GM23338 (cell line): ENCODE results near the gene RASSF4. TPM values are rescaled to one million over a fixed set of nuclear protein-coding genes. Genes with fewer than 3 reads are reported as not detected.

ENCODE experiments used
- ATAC-seq: fragments of 200-7000 bp; cut with Tn5 transposase; 3 replicates; pipeline ENCODE4 v1.9.1; 2020
- DNase-seq: peaks from one replicate; pipeline ENCODE4 v3.0.0-alpha.2; 2015; ENCODE audit warnings: low spot score
- H2AFZ ChIP-seq: fragments of 200-600 bp; sonication (generic); 2 replicates; pipeline ENCODE4 v1.8.0; 2016; ENCODE audit warnings: antibody characterized with exemption, mild to moderate bottlenecking, moderate library complexity
- H3F3A ChIP-seq: fragments of 200-600 bp; sonication (generic); replicated peaks from 2 replicates; pipeline ENCODE4 v1.8.0; 2017; ENCODE audit warnings: antibody characterized with exemption, mixed run types, low read depth
- H3K27ac ChIP-seq: fragments of 200-600 bp; sonication (generic); 2 replicates; pipeline ENCODE4 v1.6.1; 2016; ENCODE audit warnings: low read depth
- H3K27me3 ChIP-seq: fragments of 200-600 bp; sonication (generic); 2 replicates; pipeline ENCODE4 v1.8.0; 2016; ENCODE audit warnings: mild to moderate bottlenecking, mixed run types, moderate library complexity; ENCODE audit not compliant: insufficient read depth
- H3K36me3 ChIP-seq: fragments of 200-600 bp; sonication (generic); 2 replicates; pipeline ENCODE4 v1.8.0; 2016; ENCODE audit warnings: mild to moderate bottlenecking; ENCODE audit not compliant: insufficient read depth
- H3K4me1 ChIP-seq: fragments of 200-600 bp; sonication (generic); 2 replicates; pipeline ENCODE4 v1.8.0; 2016; ENCODE audit warnings: mild to moderate bottlenecking, moderate library complexity; ENCODE audit not compliant: insufficient read depth
- H3K4me2 ChIP-seq: fragments of 200-600 bp; sonication (generic); 2 replicates; pipeline ENCODE4 v1.7.1; 2017; ENCODE audit warnings: mixed run types
- H3K4me3 ChIP-seq: fragments of 200-600 bp; sonication (generic); 2 replicates; pipeline ENCODE4 v1.6.1; 2016; ENCODE audit warnings: mixed run types
- H3K79me2 ChIP-seq: fragments of 200-600 bp; sonication (generic); replicated peaks from 2 replicates; pipeline ENCODE4 v1.8.0; 2017; ENCODE audit warnings: mild to moderate bottlenecking; ENCODE audit not compliant: insufficient read depth
- H3K9me2 ChIP-seq: fragments of 200-600 bp; sonication (generic); 2 replicates; pipeline ENCODE4 v1.8.0; 2017; ENCODE audit not compliant: insufficient read depth
- H4K20me1 ChIP-seq: fragments of 200-600 bp; sonication (generic); replicated peaks from 2 replicates; pipeline ENCODE4 v1.8.0; 2017; ENCODE audit warnings: mild to moderate bottlenecking; ENCODE audit not compliant: insufficient read depth
- H3K27ac Mint-ChIP-seq: 2 replicates; pipeline ENCODE4 v1.8.0; 2020; ENCODE audit warnings: inconsistent platforms, mild to moderate bottlenecking, moderate library complexity, mixed read lengths
- H3K27me3 Mint-ChIP-seq: 3 replicates; pipeline ENCODE4 v1.8.0; 2022; ENCODE audit warnings: low read depth, mild to moderate bottlenecking, moderate library complexity, mixed read lengths, inconsistent platforms; ENCODE audit not compliant: insufficient read depth, poor library complexity
- H3K36me3 Mint-ChIP-seq: 3 replicates; pipeline ENCODE4 v1.8.0; 2021; ENCODE audit warnings: low read depth, mild to moderate bottlenecking, inconsistent platforms, moderate library complexity, mixed read lengths
- H3K4me1 Mint-ChIP-seq: 3 replicates; pipeline ENCODE4 v1.8.0; 2020; ENCODE audit warnings: mild to moderate bottlenecking, inconsistent platforms, mixed read lengths
- H3K4me3 Mint-ChIP-seq: 3 replicates; pipeline ENCODE4 v1.8.0; 2021; ENCODE audit warnings: moderate library complexity, mild to moderate bottlenecking, inconsistent platforms, mixed read lengths
- H3K9me3 Mint-ChIP-seq: 3 replicates; pipeline ENCODE4 v1.8.0; 2020; ENCODE audit warnings: moderate library complexity, mild to moderate bottlenecking, inconsistent platforms, mixed read lengths
- CREB1 ChIP-seq: fragments of 250-450 bp; sonication (Bioruptor Pico); IDR thresholded peaks from 2 replicates; pipeline ENCODE4 v1.5.0; 2020; ENCODE audit warnings: low read depth, mild to moderate bottlenecking, moderate library complexity
- EZH2 ChIP-seq: fragments of 200-600 bp; sonication (generic); IDR thresholded peaks from one replicate; pipeline ENCODE4 v1.8.0; 2017; ENCODE audit warnings: antibody characterized with exemption, mild to moderate bottlenecking, low read depth; ENCODE audit not compliant: unreplicated experiment
- EZH2phosphoT487 ChIP-seq: fragments of 200-600 bp; sonication (generic); IDR thresholded peaks from one replicate; pipeline ENCODE4 v1.8.1; 2018; ENCODE audit warnings: antibody characterized with exemption; ENCODE audit not compliant: unreplicated experiment
- JUNB ChIP-seq: IDR thresholded peaks from one replicate; pipeline ENCODE4 v1.6.1; 2016; ENCODE audit warnings: antibody characterized with exemption; ENCODE audit not compliant: unreplicated experiment
- NANOG ChIP-seq: IDR thresholded peaks from 2 replicates; pipeline ENCODE4 v1.6.1; 2016; ENCODE audit warnings: antibody characterized with exemption, borderline replicate concordance
- POLR2AphosphoS5 ChIP-seq: IDR thresholded peaks from 2 replicates; pipeline ENCODE4 v1.6.1; 2016; ENCODE audit warnings: antibody characterized with exemption, low read depth
- STAT1 ChIP-seq: IDR thresholded peaks from one replicate; pipeline ENCODE4 v1.6.1; 2016; ENCODE audit warnings: antibody characterized with exemption; ENCODE audit not compliant: unreplicated experiment
- ZNF114 ChIP-seq: fragments of 250-450 bp; sonication (Bioruptor Pico); IDR thresholded peaks from 2 replicates; pipeline ENCODE4 v1.5.0; 2020; ENCODE audit warnings: mild to moderate bottlenecking, moderate library complexity
- ZNF331 ChIP-seq: fragments of 250-450 bp; sonication (Bioruptor Pico); IDR thresholded peaks from 2 replicates; pipeline ENCODE4 v1.5.0; 2020; ENCODE audit warnings: low read depth, mild to moderate bottlenecking, moderate library complexity
- polyA plus RNA-seq: library from polyadenylated mRNA; unstranded; fragments of >200 nt; fragmentation: Nextera tagmentation; extraction: Ambion mirVana; gene quantifications from 2 replicates; pipeline ENCODE4 v1.2.1, GENCODE V29; 2016
- total RNA-seq: library from RNA; depleted of rRNA; stranded (reverse); fragments of >200 nt; shearing (Covaris generic); gene quantifications from 2 replicates; pipeline ENCODE4 v1.2.3, GENCODE V29; 2014
- TF ChIP-seq, protein P1 (sequence below): IDR thresholded peaks from 2 replicates; pipeline ENCODE4 v1.6.1; 2016; ENCODE audit warnings: antibody characterized with exemption
- TF ChIP-seq, protein P2 (sequence below): IDR thresholded peaks from one replicate; pipeline ENCODE4 v1.6.1; 2018; ENCODE audit warnings: antibody characterized with exemption; ENCODE audit not compliant: unreplicated experiment
- TF ChIP-seq, protein P3 (sequence below): fragments of 250-450 bp; sonication (Bioruptor Pico); IDR thresholded peaks from 2 replicates; pipeline ENCODE4 v1.5.0; 2020; ENCODE audit warnings: mild to moderate bottlenecking, moderate library complexity
- TF ChIP-seq, protein P4 (sequence below), 2 experiments: fragments of 200-600 bp in 1 of 2; sonication (generic) in 1 of 2; conservative IDR thresholded peaks; 2 replicates each; pipeline versions ENCODE4 v1.5.1 to v1.6.1; 2016 to 2017; ENCODE audit warnings: antibody characterized with exemption in 2 of 2, low read depth in 2 of 2, mild to moderate bottlenecking in 2 of 2, moderate library complexity in 1 of 2

RASSF4 gene
- total and polyA plus RNA-seq, 2 experiments from 2014 or later: 12.4 to 13.6 TPM

DNA sequence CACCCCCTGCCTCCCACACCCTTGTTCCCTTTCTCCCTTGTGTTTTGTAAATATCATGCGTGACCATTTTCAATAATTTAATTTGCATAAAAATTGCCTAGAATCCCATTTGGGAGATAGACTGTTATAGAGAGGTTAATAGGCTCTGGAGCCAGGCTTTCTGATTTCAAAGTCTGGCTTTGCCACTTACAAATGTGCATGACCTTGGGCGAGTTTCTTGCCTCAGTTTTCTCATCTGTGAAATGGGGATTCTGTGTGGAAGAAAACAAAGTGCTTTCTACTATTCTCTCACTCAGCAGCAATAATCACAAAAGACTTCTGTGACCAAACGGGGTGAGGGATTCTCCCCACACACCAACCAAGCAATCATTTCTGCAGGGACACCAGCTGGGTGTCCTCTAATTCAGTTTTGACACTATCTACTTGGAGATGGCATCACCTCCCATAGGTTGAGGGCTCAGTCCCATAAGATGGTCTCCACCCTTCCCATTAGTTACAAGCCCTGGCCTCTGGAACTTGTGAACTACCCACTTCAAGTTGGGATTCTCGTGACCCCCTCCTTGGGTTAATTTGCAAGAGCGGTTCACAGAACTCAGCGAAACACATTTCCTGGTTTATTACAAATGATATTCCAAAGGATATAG lies 37.6 kb downstream of the RASSF4 start:
- ATAC-seq: no peak
- no peak overlapping the region for H3K4me2 ChIP-seq
- TF ChIP-seq CREB1 (CRISPR knock-in tag) (no peak), JUNB (no peak), EZH2 (no peak), ZNF114 (CRISPR knock-in tag) (no peak), ZNF331 (CRISPR knock-in tag) (no peak), NANOG (no peak), POLR2AphosphoS5 (no peak), STAT1 (no peak), EZH2phosphoT487 (no peak)
- TF ChIP-seq, protein P1, sequence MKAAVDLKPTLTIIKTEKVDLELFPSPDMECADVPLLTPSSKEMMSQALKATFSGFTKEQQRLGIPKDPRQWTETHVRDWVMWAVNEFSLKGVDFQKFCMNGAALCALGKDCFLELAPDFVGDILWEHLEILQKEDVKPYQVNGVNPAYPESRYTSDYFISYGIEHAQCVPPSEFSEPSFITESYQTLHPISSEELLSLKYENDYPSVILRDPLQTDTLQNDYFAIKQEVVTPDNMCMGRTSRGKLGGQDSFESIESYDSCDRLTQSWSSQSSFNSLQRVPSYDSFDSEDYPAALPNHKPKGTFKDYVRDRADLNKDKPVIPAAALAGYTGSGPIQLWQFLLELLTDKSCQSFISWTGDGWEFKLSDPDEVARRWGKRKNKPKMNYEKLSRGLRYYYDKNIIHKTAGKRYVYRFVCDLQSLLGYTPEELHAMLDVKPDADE: no peak
- TF ChIP-seq, protein P2, sequence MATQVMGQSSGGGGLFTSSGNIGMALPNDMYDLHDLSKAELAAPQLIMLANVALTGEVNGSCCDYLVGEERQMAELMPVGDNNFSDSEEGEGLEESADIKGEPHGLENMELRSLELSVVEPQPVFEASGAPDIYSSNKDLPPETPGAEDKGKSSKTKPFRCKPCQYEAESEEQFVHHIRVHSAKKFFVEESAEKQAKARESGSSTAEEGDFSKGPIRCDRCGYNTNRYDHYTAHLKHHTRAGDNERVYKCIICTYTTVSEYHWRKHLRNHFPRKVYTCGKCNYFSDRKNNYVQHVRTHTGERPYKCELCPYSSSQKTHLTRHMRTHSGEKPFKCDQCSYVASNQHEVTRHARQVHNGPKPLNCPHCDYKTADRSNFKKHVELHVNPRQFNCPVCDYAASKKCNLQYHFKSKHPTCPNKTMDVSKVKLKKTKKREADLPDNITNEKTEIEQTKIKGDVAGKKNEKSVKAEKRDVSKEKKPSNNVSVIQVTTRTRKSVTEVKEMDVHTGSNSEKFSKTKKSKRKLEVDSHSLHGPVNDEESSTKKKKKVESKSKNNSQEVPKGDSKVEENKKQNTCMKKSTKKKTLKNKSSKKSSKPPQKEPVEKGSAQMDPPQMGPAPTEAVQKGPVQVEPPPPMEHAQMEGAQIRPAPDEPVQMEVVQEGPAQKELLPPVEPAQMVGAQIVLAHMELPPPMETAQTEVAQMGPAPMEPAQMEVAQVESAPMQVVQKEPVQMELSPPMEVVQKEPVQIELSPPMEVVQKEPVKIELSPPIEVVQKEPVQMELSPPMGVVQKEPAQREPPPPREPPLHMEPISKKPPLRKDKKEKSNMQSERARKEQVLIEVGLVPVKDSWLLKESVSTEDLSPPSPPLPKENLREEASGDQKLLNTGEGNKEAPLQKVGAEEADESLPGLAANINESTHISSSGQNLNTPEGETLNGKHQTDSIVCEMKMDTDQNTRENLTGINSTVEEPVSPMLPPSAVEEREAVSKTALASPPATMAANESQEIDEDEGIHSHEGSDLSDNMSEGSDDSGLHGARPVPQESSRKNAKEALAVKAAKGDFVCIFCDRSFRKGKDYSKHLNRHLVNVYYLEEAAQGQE: no peak
- TF ChIP-seq, protein P3, sequence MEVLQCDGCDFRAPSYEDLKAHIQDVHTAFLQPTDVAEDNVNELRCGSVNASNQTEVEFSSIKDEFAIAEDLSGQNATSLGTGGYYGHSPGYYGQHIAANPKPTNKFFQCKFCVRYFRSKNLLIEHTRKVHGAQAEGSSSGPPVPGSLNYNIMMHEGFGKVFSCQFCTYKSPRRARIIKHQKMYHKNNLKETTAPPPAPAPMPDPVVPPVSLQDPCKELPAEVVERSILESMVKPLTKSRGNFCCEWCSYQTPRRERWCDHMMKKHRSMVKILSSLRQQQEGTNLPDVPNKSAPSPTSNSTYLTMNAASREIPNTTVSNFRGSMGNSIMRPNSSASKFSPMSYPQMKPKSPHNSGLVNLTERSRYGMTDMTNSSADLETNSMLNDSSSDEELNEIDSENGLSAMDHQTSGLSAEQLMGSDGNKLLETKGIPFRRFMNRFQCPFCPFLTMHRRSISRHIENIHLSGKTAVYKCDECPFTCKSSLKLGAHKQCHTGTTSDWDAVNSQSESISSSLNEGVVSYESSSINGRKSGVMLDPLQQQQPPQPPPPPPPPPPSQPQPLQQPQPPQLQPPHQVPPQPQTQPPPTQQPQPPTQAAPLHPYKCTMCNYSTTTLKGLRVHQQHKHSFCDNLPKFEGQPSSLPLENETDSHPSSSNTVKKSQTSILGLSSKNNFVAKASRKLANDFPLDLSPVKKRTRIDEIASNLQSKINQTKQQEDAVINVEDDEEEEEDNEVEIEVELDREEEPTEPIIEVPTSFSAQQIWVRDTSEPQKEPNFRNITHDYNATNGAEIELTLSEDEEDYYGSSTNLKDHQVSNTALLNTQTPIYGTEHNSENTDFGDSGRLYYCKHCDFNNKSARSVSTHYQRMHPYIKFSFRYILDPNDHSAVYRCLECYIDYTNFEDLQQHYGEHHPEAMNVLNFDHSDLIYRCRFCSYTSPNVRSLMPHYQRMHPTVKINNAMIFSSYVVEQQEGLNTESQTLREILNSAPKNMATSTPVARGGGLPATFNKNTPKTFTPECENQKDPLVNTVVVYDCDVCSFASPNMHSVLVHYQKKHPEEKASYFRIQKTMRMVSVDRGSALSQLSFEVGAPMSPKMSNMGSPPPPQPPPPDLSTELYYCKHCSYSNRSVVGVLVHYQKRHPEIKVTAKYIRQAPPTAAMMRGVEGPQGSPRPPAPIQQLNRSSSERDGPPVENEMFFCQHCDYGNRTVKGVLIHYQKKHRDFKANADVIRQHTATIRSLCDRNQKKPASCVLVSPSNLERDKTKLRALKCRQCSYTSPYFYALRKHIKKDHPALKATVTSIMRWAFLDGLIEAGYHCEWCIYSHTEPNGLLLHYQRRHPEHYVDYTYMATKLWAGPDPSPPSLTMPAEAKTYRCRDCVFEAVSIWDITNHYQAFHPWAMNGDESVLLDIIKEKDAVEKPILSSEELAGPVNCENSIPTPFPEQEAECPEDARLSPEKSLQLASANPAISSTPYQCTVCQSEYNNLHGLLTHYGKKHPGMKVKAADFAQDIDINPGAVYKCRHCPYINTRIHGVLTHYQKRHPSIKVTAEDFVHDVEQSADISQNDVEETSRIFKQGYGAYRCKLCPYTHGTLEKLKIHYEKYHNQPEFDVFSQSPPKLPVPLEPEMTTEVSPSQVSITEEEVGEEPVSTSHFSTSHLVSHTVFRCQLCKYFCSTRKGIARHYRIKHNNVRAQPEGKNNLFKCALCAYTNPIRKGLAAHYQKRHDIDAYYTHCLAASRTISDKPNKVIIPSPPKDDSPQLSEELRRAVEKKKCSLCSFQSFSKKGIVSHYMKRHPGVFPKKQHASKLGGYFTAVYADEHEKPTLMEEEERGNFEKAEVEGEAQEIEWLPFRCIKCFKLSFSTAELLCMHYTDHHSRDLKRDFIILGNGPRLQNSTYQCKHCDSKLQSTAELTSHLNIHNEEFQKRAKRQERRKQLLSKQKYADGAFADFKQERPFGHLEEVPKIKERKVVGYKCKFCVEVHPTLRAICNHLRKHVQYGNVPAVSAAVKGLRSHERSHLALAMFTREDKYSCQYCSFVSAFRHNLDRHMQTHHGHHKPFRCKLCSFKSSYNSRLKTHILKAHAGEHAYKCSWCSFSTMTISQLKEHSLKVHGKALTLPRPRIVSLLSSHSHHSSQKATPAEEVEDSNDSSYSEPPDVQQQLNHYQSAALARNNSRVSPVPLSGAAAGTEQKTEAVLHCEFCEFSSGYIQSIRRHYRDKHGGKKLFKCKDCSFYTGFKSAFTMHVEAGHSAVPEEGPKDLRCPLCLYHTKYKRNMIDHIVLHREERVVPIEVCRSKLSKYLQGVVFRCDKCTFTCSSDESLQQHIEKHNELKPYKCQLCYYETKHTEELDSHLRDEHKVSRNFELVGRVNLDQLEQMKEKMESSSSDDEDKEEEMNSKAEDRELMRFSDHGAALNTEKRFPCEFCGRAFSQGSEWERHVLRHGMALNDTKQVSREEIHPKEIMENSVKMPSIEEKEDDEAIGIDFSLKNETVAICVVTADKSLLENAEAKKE (CRISPR knock-in tag): no peak
- TF ChIP-seq, protein P4, sequence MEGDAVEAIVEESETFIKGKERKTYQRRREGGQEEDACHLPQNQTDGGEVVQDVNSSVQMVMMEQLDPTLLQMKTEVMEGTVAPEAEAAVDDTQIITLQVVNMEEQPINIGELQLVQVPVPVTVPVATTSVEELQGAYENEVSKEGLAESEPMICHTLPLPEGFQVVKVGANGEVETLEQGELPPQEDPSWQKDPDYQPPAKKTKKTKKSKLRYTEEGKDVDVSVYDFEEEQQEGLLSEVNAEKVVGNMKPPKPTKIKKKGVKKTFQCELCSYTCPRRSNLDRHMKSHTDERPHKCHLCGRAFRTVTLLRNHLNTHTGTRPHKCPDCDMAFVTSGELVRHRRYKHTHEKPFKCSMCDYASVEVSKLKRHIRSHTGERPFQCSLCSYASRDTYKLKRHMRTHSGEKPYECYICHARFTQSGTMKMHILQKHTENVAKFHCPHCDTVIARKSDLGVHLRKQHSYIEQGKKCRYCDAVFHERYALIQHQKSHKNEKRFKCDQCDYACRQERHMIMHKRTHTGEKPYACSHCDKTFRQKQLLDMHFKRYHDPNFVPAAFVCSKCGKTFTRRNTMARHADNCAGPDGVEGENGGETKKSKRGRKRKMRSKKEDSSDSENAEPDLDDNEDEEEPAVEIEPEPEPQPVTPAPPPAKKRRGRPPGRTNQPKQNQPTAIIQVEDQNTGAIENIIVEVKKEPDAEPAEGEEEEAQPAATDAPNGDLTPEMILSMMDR (conservative IDR thresholded peaks at IDR 0.05; ENCODE audit: low read depth in 2 of 2): no peak

More for the DNA sequence above, 37.6 kb downstream of the RASSF4 start:
- H3K4me1 Mint-ChIP-seq: peaks cover 40% of the 10 kb centered on the region
- Histone ChIP-seq H3K27me3 (no peaks in the 10 kb centered on the region), H2AFZ (no peak overlapping the region), H3K4me3 (no peak overlapping the region), H3K9me2 (no peaks in the 10 kb centered on the region), H3K79me2 (peaks cover 11% of the 10 kb centered on the region), H3K36me3 (no peaks in the 10 kb centered on the region), H3F3A (no peaks in the 10 kb centered on the region), H3K4me1 (peaks cover 17% of the 10 kb centered on the region), H4K20me1 (no peaks in the 10 kb centered on the region), H3K27ac (no peak overlapping the region)
- H3K27ac Mint-ChIP-seq: no peak overlapping the region
- H3K4me3 Mint-ChIP-seq: no peak overlapping the region
- peaks cover 3% of the 10 kb centered on the region; the same call in 1 of the 3 replicates for H3K36me3 Mint-ChIP-seq
- DNase-seq: no peak
- peaks cover 5% of the 10 kb centered on the region; the same call in 1 of the 3 replicates for H3K9me3 Mint-ChIP-seq
- H3K27me3 Mint-ChIP-seq: peaks cover 10% of the 10 kb centered on the region
